T-helper 2 cell treated with Interferon-gamma antibody and Interleukin-4, amounts not matched to agents 100 ng/mL and 5 ng/mL, for 36 hours (primary cell): Measurements from ENCODE around the gene C6orf62. TPM values are rescaled to one million over a fixed set of nuclear protein-coding genes. Genes with fewer than 3 reads are reported as not detected.
"Not testable (repeated sequence)": the region's sequence is repeated elsewhere in the genome, so short reads cannot be mapped to it uniquely, and the experiment has no call there.

ENCODE experiments used
- intact Hi-C: fragments of 100-400 bp; cut with micrococcal nuclease; formaldehyde crosslinking; loops from one replicate; pipeline ENCODE4 v1.15.1; 2023
- total RNA-seq: library from RNA; stranded (reverse); gene quantifications from 2 replicates; pipeline ENCODE4 v1.2.3, GENCODE V29; 2022

The C6orf62 gene
- total RNA-seq, 1 donor from 2014 or later: 126 TPM

- intact Hi-C loops: no loop called here
These were observed 24.4 kb upstream of the C6orf62 start for GRCh38 chr6:24743265-24743943.

- intact Hi-C loops: no loop called here
These were observed 23.3 kb upstream of the C6orf62 start for GRCh38 chr6:24742216-24742738.

GRCh38 chr6:24740861-24741260 lies 21.9 kb upstream of the C6orf62 start:
- intact Hi-C loops: no loop called here

GRCh38 chr6:24738741-24739140 lies 19.8 kb upstream of the C6orf62 start:
- intact Hi-C loops: no loop called here

GRCh38 chr6:24734710-24735109 lies 15.8 kb upstream of the C6orf62 start:
- intact Hi-C loops: not testable (repeated sequence)

GRCh38 chr6:24734166-24734565 lies 15.2 kb upstream of the C6orf62 start:
- intact Hi-C loops: no loop called here

GRCh38 chr6:24731456-24732134 lies 12.6 kb upstream of the C6orf62 start:
- intact Hi-C loops: not testable (repeated sequence)

- intact Hi-C loops: not testable (repeated sequence)
These were observed 11.7 kb upstream of the C6orf62 start for GRCh38 chr6:24730653-24731052.

GRCh38 chr6:24723270-24723669 lies 4.3 kb upstream of the C6orf62 start:
- intact Hi-C loops: loop anchor here (5.0 kb wide), 2 partner anchors 76 to 284 kb away; partner anchors contain the start of gene KIAA0319

- intact Hi-C loops: loop anchor here (1.0 to 5.0 kb wide), 5 partner anchors 54 to 286 kb away; partner anchors contain the start of genes KIAA0319, RIPOR2 and TDP2
These were observed 2.7 kb upstream of the C6orf62 start for GRCh38 chr6:24721461-24722215.

- intact Hi-C loops: loop anchor here (1.0 to 5.0 kb wide), 6 partner anchors 54 to 417 kb away; partner anchors contain the start of genes KIAA0319, RIPOR2 and TDP2
These were observed 1.9 kb upstream of the C6orf62 start for GRCh38 chr6:24720604-24721460.

- intact Hi-C loops: loop anchor here (1.0 to 5.0 kb wide), 4 partner anchors 73 to 418 kb away; partner anchors contain the start of genes KIAA0319 and RIPOR2
These were observed 1.2 kb upstream of the C6orf62 start for GRCh38 chr6:24720131-24720603.

GRCh38 chr6:24718449-24719124 lies 367 bp downstream of the C6orf62 start:
- intact Hi-C loops: loop anchor here (2.0 to 5.0 kb wide), 2 partner anchors 48 to 299 kb away; no protein-coding TSS in a partner anchor

- intact Hi-C loops: loop anchor here (5.0 kb wide), 1 partner anchor 301 kb away; no protein-coding TSS in a partner anchor
These were observed 2.3 kb downstream of the C6orf62 start for GRCh38 chr6:24716602-24717148.

GRCh38 chr6:24710519-24711303 lies 8.2 kb downstream of the C6orf62 start:
- intact Hi-C loops: no loop called here

GRCh38 chr6:24709014-24709711 lies 9.8 kb downstream of the C6orf62 start:
- intact Hi-C loops: no loop called here

- intact Hi-C loops: no loop called here
These were observed 10.3 kb downstream of the C6orf62 start for GRCh38 chr6:24708612-24709011.

GRCh38 chr6:24704468-24704867 lies 14.5 kb downstream of the C6orf62 start:
- intact Hi-C loops: no loop called here
